GM23338 (cell line): ENCODE data around the gene ZEB1. TPM values are rescaled to one million over a fixed set of nuclear protein-coding genes. Genes with fewer than 3 reads are reported as not detected.

Source experiments
- ATAC-seq: fragments of 200-7000 bp; cut with Tn5 transposase; 3 replicates; pipeline ENCODE4 v1.9.1; 2020
- DNase-seq: peaks from one replicate; pipeline ENCODE4 v3.0.0-alpha.2; 2015; ENCODE audit warnings: low spot score
- H2AFZ ChIP-seq: fragments of 200-600 bp; sonication (generic); 2 replicates; pipeline ENCODE4 v1.8.0; 2016; ENCODE audit warnings: antibody characterized with exemption, mild to moderate bottlenecking, moderate library complexity
- H3F3A ChIP-seq: fragments of 200-600 bp; sonication (generic); replicated peaks from 2 replicates; pipeline ENCODE4 v1.8.0; 2017; ENCODE audit warnings: antibody characterized with exemption, mixed run types, low read depth
- H3K27ac ChIP-seq: fragments of 200-600 bp; sonication (generic); 2 replicates; pipeline ENCODE4 v1.6.1; 2016; ENCODE audit warnings: low read depth
- H3K27me3 ChIP-seq: fragments of 200-600 bp; sonication (generic); 2 replicates; pipeline ENCODE4 v1.8.0; 2016; ENCODE audit warnings: mild to moderate bottlenecking, mixed run types, moderate library complexity; ENCODE audit not compliant: insufficient read depth
- H3K36me3 ChIP-seq: fragments of 200-600 bp; sonication (generic); 2 replicates; pipeline ENCODE4 v1.8.0; 2016; ENCODE audit warnings: mild to moderate bottlenecking; ENCODE audit not compliant: insufficient read depth
- H3K4me1 ChIP-seq: fragments of 200-600 bp; sonication (generic); 2 replicates; pipeline ENCODE4 v1.8.0; 2016; ENCODE audit warnings: mild to moderate bottlenecking, moderate library complexity; ENCODE audit not compliant: insufficient read depth
- H3K4me2 ChIP-seq: fragments of 200-600 bp; sonication (generic); 2 replicates; pipeline ENCODE4 v1.7.1; 2017; ENCODE audit warnings: mixed run types
- H3K4me3 ChIP-seq: fragments of 200-600 bp; sonication (generic); 2 replicates; pipeline ENCODE4 v1.6.1; 2016; ENCODE audit warnings: mixed run types
- H3K79me2 ChIP-seq: fragments of 200-600 bp; sonication (generic); replicated peaks from 2 replicates; pipeline ENCODE4 v1.8.0; 2017; ENCODE audit warnings: mild to moderate bottlenecking; ENCODE audit not compliant: insufficient read depth
- H3K9me2 ChIP-seq: fragments of 200-600 bp; sonication (generic); 2 replicates; pipeline ENCODE4 v1.8.0; 2017; ENCODE audit not compliant: insufficient read depth
- H4K20me1 ChIP-seq: fragments of 200-600 bp; sonication (generic); replicated peaks from 2 replicates; pipeline ENCODE4 v1.8.0; 2017; ENCODE audit warnings: mild to moderate bottlenecking; ENCODE audit not compliant: insufficient read depth
- H3K27ac Mint-ChIP-seq: 2 replicates; pipeline ENCODE4 v1.8.0; 2020; ENCODE audit warnings: inconsistent platforms, mild to moderate bottlenecking, moderate library complexity, mixed read lengths
- H3K27me3 Mint-ChIP-seq: 3 replicates; pipeline ENCODE4 v1.8.0; 2022; ENCODE audit warnings: low read depth, mild to moderate bottlenecking, moderate library complexity, mixed read lengths, inconsistent platforms; ENCODE audit not compliant: insufficient read depth, poor library complexity
- H3K36me3 Mint-ChIP-seq: 3 replicates; pipeline ENCODE4 v1.8.0; 2021; ENCODE audit warnings: low read depth, mild to moderate bottlenecking, inconsistent platforms, moderate library complexity, mixed read lengths
- H3K4me1 Mint-ChIP-seq: 3 replicates; pipeline ENCODE4 v1.8.0; 2020; ENCODE audit warnings: mild to moderate bottlenecking, inconsistent platforms, mixed read lengths
- H3K4me3 Mint-ChIP-seq: 3 replicates; pipeline ENCODE4 v1.8.0; 2021; ENCODE audit warnings: moderate library complexity, mild to moderate bottlenecking, inconsistent platforms, mixed read lengths
- H3K9me3 Mint-ChIP-seq: 3 replicates; pipeline ENCODE4 v1.8.0; 2020; ENCODE audit warnings: moderate library complexity, mild to moderate bottlenecking, inconsistent platforms, mixed read lengths
- NANOG ChIP-seq: IDR thresholded peaks from 2 replicates; pipeline ENCODE4 v1.6.1; 2016; ENCODE audit warnings: antibody characterized with exemption, borderline replicate concordance
- POLR2AphosphoS5 ChIP-seq: IDR thresholded peaks from 2 replicates; pipeline ENCODE4 v1.6.1; 2016; ENCODE audit warnings: antibody characterized with exemption, low read depth
- ZNF114 ChIP-seq: fragments of 250-450 bp; sonication (Bioruptor Pico); IDR thresholded peaks from 2 replicates; pipeline ENCODE4 v1.5.0; 2020; ENCODE audit warnings: mild to moderate bottlenecking, moderate library complexity
- ZNF331 ChIP-seq: fragments of 250-450 bp; sonication (Bioruptor Pico); IDR thresholded peaks from 2 replicates; pipeline ENCODE4 v1.5.0; 2020; ENCODE audit warnings: low read depth, mild to moderate bottlenecking, moderate library complexity
- polyA plus RNA-seq: library from polyadenylated mRNA; unstranded; fragments of >200 nt; fragmentation: Nextera tagmentation; extraction: Ambion mirVana; gene quantifications from 2 replicates; pipeline ENCODE4 v1.2.1, GENCODE V29; 2016
- total RNA-seq: library from RNA; depleted of rRNA; stranded (reverse); fragments of >200 nt; shearing (Covaris generic); gene quantifications from 2 replicates; pipeline ENCODE4 v1.2.3, GENCODE V29; 2014
- TF ChIP-seq, protein P1 (sequence below): IDR thresholded peaks from 2 replicates; pipeline ENCODE4 v1.6.1; 2016; ENCODE audit warnings: antibody characterized with exemption
- TF ChIP-seq, protein P2 (sequence below), 2 experiments: fragments of 200-600 bp in 1 of 2; sonication (generic) in 1 of 2; conservative IDR thresholded peaks; 2 replicates each; pipeline versions ENCODE4 v1.5.1 to v1.6.1; 2016 to 2017; ENCODE audit warnings: antibody characterized with exemption in 2 of 2, low read depth in 2 of 2, mild to moderate bottlenecking in 2 of 2, moderate library complexity in 1 of 2

Gene ZEB1
- total and polyA plus RNA-seq, 2 experiments from 2014 or later, result 0.16 to 0.45 TPM

DNA sequence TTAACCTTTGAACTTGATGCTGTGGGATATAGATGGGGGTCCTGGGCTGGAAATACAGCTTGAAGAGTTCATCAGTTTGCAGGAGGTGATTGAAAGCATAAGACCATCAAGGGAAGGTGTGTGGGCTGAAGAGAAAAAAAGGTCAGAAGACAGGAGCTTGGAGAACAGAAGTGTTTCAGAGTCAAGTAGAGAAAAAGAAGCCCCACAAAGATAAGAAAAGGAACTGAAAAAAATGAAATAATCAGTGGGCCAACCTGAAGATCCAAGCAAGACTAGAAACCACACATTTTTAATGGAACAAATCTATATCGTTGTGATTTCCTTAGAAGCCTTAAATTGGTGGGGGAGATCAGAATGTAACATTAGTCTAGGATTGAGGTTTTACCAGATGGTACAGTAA is 22.5 kb downstream of the ZEB1 start (continued):
- TF ChIP-seq ZNF331 (CRISPR knock-in tag) (no peak), NANOG (no peak)
- TF ChIP-seq, protein P1, sequence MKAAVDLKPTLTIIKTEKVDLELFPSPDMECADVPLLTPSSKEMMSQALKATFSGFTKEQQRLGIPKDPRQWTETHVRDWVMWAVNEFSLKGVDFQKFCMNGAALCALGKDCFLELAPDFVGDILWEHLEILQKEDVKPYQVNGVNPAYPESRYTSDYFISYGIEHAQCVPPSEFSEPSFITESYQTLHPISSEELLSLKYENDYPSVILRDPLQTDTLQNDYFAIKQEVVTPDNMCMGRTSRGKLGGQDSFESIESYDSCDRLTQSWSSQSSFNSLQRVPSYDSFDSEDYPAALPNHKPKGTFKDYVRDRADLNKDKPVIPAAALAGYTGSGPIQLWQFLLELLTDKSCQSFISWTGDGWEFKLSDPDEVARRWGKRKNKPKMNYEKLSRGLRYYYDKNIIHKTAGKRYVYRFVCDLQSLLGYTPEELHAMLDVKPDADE, result no peak
- TF ChIP-seq, protein P2, sequence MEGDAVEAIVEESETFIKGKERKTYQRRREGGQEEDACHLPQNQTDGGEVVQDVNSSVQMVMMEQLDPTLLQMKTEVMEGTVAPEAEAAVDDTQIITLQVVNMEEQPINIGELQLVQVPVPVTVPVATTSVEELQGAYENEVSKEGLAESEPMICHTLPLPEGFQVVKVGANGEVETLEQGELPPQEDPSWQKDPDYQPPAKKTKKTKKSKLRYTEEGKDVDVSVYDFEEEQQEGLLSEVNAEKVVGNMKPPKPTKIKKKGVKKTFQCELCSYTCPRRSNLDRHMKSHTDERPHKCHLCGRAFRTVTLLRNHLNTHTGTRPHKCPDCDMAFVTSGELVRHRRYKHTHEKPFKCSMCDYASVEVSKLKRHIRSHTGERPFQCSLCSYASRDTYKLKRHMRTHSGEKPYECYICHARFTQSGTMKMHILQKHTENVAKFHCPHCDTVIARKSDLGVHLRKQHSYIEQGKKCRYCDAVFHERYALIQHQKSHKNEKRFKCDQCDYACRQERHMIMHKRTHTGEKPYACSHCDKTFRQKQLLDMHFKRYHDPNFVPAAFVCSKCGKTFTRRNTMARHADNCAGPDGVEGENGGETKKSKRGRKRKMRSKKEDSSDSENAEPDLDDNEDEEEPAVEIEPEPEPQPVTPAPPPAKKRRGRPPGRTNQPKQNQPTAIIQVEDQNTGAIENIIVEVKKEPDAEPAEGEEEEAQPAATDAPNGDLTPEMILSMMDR (conservative IDR thresholded peaks at IDR 0.05; ENCODE audit: low read depth in 2 of 2), result no peak

- no peak for TF ChIP-seq ZNF331 (CRISPR knock-in tag)
- no peak overlapping the region for H3K4me2 ChIP-seq
- H3K4me1 ChIP-seq, result no peaks in the 10 kb centered on the region
- ATAC-seq, result no peak
- Mint-ChIP-seq H3K27me3 (no peaks in the 10 kb centered on the region), H3K9me3 (no peaks in the 10 kb centered on the region), H3K36me3 (no peaks in the 10 kb centered on the region), H3K4me3 (no peak overlapping the region), H3K27ac (no peak overlapping the region), H3K4me1 (peaks cover 5% of the 10 kb centered on the region)
- H2AFZ ChIP-seq, result no peak overlapping the region
- no peaks in the 10 kb centered on the region for H3K9me2 ChIP-seq
- H3K79me2 ChIP-seq, result no peaks in the 10 kb centered on the region
- H4K20me1 ChIP-seq, result no peaks in the 10 kb centered on the region
- H3K27ac ChIP-seq, result no peak overlapping the region
- H3F3A ChIP-seq, result no peaks in the 10 kb centered on the region
- no peak for DNase-seq
- no peak overlapping the region for H3K4me3 ChIP-seq
- H3K36me3 ChIP-seq, result no peaks in the 10 kb centered on the region
- no peaks in the 10 kb centered on the region for H3K27me3 ChIP-seq
Measured at GRCh38 chr10:31343009-31343408, 24.0 kb downstream of the ZEB1 start.

- no peaks in the 10 kb centered on the region for H3K79me2 ChIP-seq
- H3K36me3 ChIP-seq, result no peaks in the 10 kb centered on the region
- H3K9me2 ChIP-seq, result no peaks in the 10 kb centered on the region
- no peaks in the 10 kb centered on the region for H3K27me3 ChIP-seq
- H3K4me3 Mint-ChIP-seq, result no peak overlapping the region
- H3K4me1 ChIP-seq, result no peaks in the 10 kb centered on the region
- no peak for ATAC-seq
- no peaks in the 10 kb centered on the region for H3K36me3 Mint-ChIP-seq
- no peak overlapping the region for H3K4me2 ChIP-seq
- H4K20me1 ChIP-seq, result no peaks in the 10 kb centered on the region
- H3K27ac ChIP-seq, result no peak overlapping the region
- no peak for DNase-seq
- TF ChIP-seq POLR2AphosphoS5, result no peak
- TF ChIP-seq, protein P1, result no peak
- no peak for TF ChIP-seq ZNF331 (CRISPR knock-in tag)
- no peak for TF ChIP-seq ZNF114 (CRISPR knock-in tag)
- H3K9me3 Mint-ChIP-seq, result no peaks in the 10 kb centered on the region
- H3K4me3 ChIP-seq, result no peak overlapping the region
- peaks cover 5% of the 10 kb centered on the region for H3K4me1 Mint-ChIP-seq
- no peak overlapping the region for H2AFZ ChIP-seq
- no peaks in the 10 kb centered on the region for H3K27me3 Mint-ChIP-seq
- no peak overlapping the region for H3K27ac Mint-ChIP-seq
- no peaks in the 10 kb centered on the region for H3F3A ChIP-seq
Measured at GRCh38 chr10:31343551-31343950, 24.5 kb downstream of the ZEB1 start.
